Activated CD4-positive, alpha-beta memory T cell treated with anti-CD3 and anti-CD28 coated beads for 36 hours (primary cell): ENCODE results near the gene PDZD11. TPM values are rescaled to one million over a fixed set of nuclear protein-coding genes. Genes with fewer than 3 reads are reported as not detected.
"Not testable (repeated sequence)": the region's sequence is repeated elsewhere in the genome, so short reads cannot be mapped to it uniquely, and the experiment has no call there.

ENCODE experiments used
- CTCF ChIA-PET: fragments of 350-600 bp; sonication (Branson Sonifier 250); formaldehyde crosslinking; loops from one replicate; lab custom pipeline; 2021; ENCODE audit warnings: antibody characterized with exemption, inconsistent platforms; lab: Charles Lee
- POLR2A ChIA-PET: fragments of 350-600 bp; sonication (Branson Sonifier 250); formaldehyde crosslinking; loops from one replicate; lab custom pipeline; 2021; ENCODE audit warnings: antibody characterized with exemption; lab: Charles Lee
- DNase-seq: peaks from one replicate; pipeline ENCODE4 v3.0.0-alpha.2; 2020
- H3K27ac Mint-ChIP-seq: one replicate; pipeline ENCODE4 v1.8.0; 2021; ENCODE audit warnings: mixed read lengths
- H3K27me3 Mint-ChIP-seq: one replicate; pipeline ENCODE4 v1.8.0; 2021; ENCODE audit warnings: mixed read lengths
- H3K36me3 Mint-ChIP-seq: one replicate; pipeline ENCODE4 v1.8.0; 2021; ENCODE audit warnings: mixed read lengths
- H3K4me1 Mint-ChIP-seq: one replicate; pipeline ENCODE4 v1.8.0; 2021; ENCODE audit warnings: low read depth, mixed read lengths
- H3K4me3 Mint-ChIP-seq: one replicate; pipeline ENCODE4 v1.8.0; 2021; ENCODE audit warnings: mild to moderate bottlenecking, mixed read lengths
- H3K9me3 Mint-ChIP-seq: one replicate; pipeline ENCODE4 v1.8.0; 2021; ENCODE audit warnings: mixed read lengths
- intact Hi-C: fragments of 100-400 bp; cut with micrococcal nuclease; formaldehyde crosslinking; loops from one replicate; pipeline ENCODE4 v1.15.1; 2023
- total RNA-seq, 2 experiments: library from RNA; stranded (reverse); gene quantifications; one replicate each; pipeline ENCODE4 v1.2.3, GENCODE V29; 2021

PDZD11 gene
- 10 to 100 TPM; 25.9 to 28.1 TPM for total RNA-seq

DNA sequence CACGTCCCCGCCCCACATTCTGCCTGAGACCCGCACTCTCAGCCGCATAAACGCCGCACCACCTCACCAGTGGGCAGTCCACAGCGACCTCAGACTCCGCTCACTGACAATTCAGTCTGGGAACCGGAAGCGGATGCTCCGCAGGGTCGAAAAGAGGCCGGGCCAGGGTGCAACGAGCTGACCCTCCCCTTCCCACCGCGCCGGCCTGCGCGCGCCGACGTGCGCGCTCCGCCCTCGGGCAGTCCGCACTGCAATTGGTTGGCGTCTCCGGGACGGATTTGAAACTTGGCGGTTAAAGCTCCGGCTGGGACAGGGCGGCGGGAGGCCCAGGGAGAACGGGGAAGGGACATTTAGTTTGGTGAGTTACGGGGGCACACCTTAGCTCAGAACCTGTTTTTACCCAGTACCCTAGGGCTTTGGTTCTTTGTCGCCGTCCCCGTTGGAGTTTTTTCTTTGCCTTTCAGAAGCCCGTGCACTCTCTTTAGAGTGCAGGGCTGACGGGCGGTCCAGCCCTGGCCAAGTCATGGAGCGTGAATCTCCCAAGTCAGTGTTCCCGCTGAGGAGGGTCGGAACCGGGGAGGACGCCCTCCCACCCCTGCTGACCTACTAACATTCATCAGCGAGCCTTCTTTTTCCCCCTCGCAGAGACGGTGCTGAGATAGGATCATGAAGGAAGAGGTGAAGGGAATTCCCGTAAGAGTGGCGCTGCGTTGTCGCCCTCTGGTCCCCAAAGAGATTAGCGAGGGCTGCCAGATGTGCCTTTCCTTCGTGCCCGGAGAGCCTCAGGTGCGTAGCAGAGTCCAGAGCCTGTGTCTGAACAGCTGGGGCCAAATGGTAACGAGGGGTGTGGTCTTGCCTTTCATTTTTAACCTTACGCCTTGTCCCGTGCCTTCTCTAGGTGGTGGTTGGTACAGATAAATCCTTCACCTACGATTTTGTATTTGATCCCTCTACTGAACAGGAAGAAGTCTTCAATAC is at the start of gene PDZD11, which contains the start of gene KIF4A:
TSS of gene PDZD11 (minus strand) at position 135 of the 978 bp plus-strand sequence. CDS start 586 bp downstream, outside the sequence.
TSS of gene KIF4A (plus strand) at position 312 of the 978 bp plus-strand sequence. CDS start at position 667, 355 bp downstream.
- H3K27ac Mint-ChIP-seq = peak within 1 kb of the TSS; percentile 74
- H3K36me3 Mint-ChIP-seq = peaks cover 9% of the 10 kb centered on the region
- intact Hi-C loops = loop anchor here (1.0 to 10.0 kb wide), 3 partner anchors 144 to 671 kb away; partner anchors contain the start of gene IGBP1
- ChIA-PET CTCF (interaction anchor here (0.9 to 1.0 kb wide), 3 partner anchors 16 to 375 kb away, joined by 3 to 5 read pairs (median 3); no protein-coding TSS in a partner anchor), POLR2A (interaction anchor here (0.9 to 1.3 kb wide), 2 partner anchors 12 to 144 kb away, joined by 3 to 5 read pairs; no protein-coding TSS in a partner anchor)
- H3K27me3 Mint-ChIP-seq = no peaks in the 10 kb centered on the region
- peak; percentile 90 for DNase-seq
- no peaks in the 10 kb centered on the region for H3K9me3 Mint-ChIP-seq
- peaks cover 10% of the 10 kb centered on the region for H3K4me1 Mint-ChIP-seq
- H3K4me3 Mint-ChIP-seq = peak within 1 kb of the TSS; percentile 91

DNA sequence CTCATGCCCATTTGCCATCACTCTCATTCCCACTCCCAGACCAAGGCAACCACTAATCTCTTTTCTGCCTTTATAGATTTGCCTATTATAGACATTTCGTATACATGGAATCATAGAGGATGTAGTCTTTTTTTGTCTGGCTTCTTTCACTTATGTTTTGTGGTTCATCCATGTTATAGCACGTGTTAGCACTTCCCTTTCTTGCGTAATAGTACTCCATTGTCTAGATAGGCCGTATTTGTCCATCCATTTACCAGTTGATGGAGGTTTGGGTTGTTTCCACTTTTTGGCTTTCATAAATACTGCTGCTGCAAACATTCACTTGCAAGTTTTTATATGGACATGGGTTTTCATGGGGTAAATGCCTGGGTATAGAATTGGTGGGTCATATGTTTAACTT is 48.6 kb upstream of the PDZD11 start:
- Mint-ChIP-seq H3K9me3 (no peaks in the 10 kb centered on the region), H3K27me3 (no peaks in the 10 kb centered on the region), H3K4me1 (peaks cover 7% of the 10 kb centered on the region), H3K4me3 (no peak overlapping the region), H3K27ac (no peak overlapping the region), H3K36me3 (peaks cover 6% of the 10 kb centered on the region)
- no peak for DNase-seq
- ChIA-PET CTCF (no interaction called here), POLR2A (no interaction called here)
- intact Hi-C loops = no loop called here

DNA sequence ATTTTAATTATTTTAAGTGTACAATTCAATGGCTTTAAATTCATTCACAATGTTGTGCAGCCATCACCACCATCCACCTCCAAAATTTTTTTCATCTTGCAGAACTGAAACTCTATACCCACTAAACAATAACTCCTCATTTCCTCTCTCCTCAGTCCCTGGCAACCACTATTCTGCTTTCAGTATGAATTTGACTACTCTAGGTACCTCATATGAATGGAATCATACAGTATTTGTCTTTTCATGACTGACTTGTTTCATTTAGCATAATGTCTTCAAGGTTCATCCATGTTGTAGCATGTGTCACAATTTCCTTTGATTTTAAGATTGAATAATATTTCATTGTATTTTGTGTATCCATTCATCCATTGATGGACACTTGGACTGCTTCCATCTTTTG is 47.0 kb upstream of the PDZD11 start:
- Mint-ChIP-seq H3K4me3 (no peak overlapping the region), H3K27ac (no peak overlapping the region), H3K9me3 (no peaks in the 10 kb centered on the region), H3K27me3 (no peaks in the 10 kb centered on the region), H3K4me1 (peaks cover 7% of the 10 kb centered on the region), H3K36me3 (peaks cover 2% of the 10 kb centered on the region)
- POLR2A ChIA-PET = no interaction called here
- no peak for DNase-seq
- CTCF ChIA-PET = no interaction called here
- intact Hi-C loops = loop anchor here (1.0 kb wide), 1 partner anchor 98 kb away; no protein-coding TSS in a partner anchor

DNA sequence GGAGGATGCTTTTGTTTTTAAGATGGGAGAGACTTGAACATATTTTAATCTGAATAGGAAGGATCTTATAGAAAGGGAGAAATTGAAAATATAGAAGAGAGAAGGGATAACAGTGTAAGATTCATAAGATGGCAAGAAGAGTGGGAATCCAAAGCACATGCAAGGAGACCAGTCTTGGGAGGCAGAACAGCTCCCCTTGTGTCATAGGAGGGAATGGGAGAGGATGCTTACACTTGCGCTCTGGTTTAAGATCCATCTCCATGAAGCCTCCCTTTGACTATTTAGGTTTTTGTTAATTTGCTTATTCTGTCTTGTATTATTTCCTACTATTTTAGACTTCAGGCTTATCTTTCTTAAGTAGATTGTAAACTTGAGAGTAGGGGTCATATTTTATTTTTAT is 42.9 kb upstream of the PDZD11 start:
- Mint-ChIP-seq H3K9me3 (no peaks in the 10 kb centered on the region), H3K4me3 (no peak overlapping the region), H3K27ac (no peak overlapping the region), H3K27me3 (no peaks in the 10 kb centered on the region), H3K4me1 (peaks cover 7% of the 10 kb centered on the region), H3K36me3 (peaks cover 2% of the 10 kb centered on the region)
- POLR2A ChIA-PET = no interaction called here
- intact Hi-C loops = no loop called here
- no peak for DNase-seq
- CTCF ChIA-PET = no interaction called here

DNA sequence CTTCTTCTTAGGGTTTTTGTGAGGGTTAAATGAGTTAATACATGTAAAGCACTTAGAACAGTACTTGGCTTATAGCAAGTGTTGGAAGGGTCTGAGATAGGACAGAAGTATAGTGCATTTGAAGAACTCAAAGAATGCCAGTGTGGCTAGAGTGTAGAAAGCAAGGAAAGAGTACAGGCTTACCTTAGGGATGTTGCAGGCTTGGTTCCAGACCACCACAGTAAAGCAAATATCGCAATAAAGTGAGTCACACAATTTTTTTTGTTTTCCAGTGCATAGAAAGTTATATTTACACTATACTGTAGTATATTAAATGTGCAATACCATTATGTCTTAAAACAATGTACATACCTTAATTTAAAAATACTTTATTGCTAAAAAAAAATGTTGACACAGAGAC is 41.4 kb upstream of the PDZD11 start:
- ChIA-PET POLR2A (no interaction called here), CTCF (no interaction called here)
- Mint-ChIP-seq H3K9me3 (no peaks in the 10 kb centered on the region), H3K4me3 (no peak overlapping the region), H3K4me1 (no peaks in the 10 kb centered on the region), H3K27me3 (no peaks in the 10 kb centered on the region), H3K27ac (no peak overlapping the region), H3K36me3 (no peaks in the 10 kb centered on the region)
- no peak for DNase-seq
- intact Hi-C loops = no loop called here

GRCh38 chrX:70324326-70324725 is 34.6 kb upstream of the PDZD11 start:
- DNase-seq = no peak
- H3K27ac Mint-ChIP-seq = no peak overlapping the region
- no peaks in the 10 kb centered on the region for H3K27me3 Mint-ChIP-seq
- POLR2A ChIA-PET = no interaction called here
- CTCF ChIA-PET = no interaction called here
- H3K4me1 Mint-ChIP-seq = no peaks in the 10 kb centered on the region
- H3K36me3 Mint-ChIP-seq = no peaks in the 10 kb centered on the region
- no peaks in the 10 kb centered on the region for H3K9me3 Mint-ChIP-seq
- H3K4me3 Mint-ChIP-seq = no peak overlapping the region
- intact Hi-C loops = no loop called here

- H3K27ac Mint-ChIP-seq, H3K4me3 Mint-ChIP-seq, CTCF ChIA-PET, intact Hi-C loops, DNase-seq, H3K27me3 Mint-ChIP-seq, H3K9me3 Mint-ChIP-seq, POLR2A ChIA-PET, H3K36me3 Mint-ChIP-seq, H3K4me1 Mint-ChIP-seq: not testable (repeated sequence)
Measured at GRCh38 chrX:70323628-70324027, 33.9 kb upstream of the PDZD11 start.

- DNase-seq = no peak
- CTCF ChIA-PET = no interaction called here
- intact Hi-C loops = no loop called here
Measured at GRCh38 chrX:70322784-70323183, 33.1 kb upstream of the PDZD11 start.

GRCh38 chrX:70313503-70313902 is 23.8 kb upstream of the PDZD11 start:
- POLR2A ChIA-PET = no interaction called here
- no peaks in the 10 kb centered on the region for H3K27me3 Mint-ChIP-seq
- no peak for DNase-seq

More at GRCh38 chrX:70322784-70323183, 33.1 kb upstream of the PDZD11 start:
- Mint-ChIP-seq H3K4me1 (no peaks in the 10 kb centered on the region), H3K4me3 (no peak overlapping the region), H3K9me3 (no peaks in the 10 kb centered on the region), H3K36me3 (no peaks in the 10 kb centered on the region), H3K27ac (no peak overlapping the region), H3K27me3 (no peaks in the 10 kb centered on the region)
- POLR2A ChIA-PET = no interaction called here

DNA sequence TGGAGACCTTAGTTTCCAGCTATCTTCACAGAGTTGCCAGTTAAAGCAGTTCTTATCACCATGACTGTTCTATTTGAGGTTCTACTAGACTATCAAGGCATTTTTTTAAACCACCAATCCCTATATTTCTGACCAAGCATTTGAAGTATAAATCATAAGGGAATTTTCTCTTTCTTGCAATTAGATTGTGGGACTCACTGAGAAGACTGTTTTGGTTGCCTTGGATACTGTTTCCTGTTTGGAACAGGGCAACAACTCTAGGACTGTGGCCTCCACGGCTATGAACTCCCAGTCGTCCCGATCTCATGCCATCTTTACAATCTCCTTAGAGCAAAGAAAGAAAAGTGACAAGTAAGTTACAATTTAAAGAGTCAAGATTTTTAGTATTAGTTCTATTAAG is 12.0 kb upstream of the PDZD11 start:
- ChIA-PET CTCF (no interaction called here), POLR2A (interaction anchor here (0.8 kb wide), 1 partner anchor 11 kb away, joined by 3 read pairs; no protein-coding TSS in a partner anchor)
- intact Hi-C loops = no loop called here
- H3K27ac Mint-ChIP-seq = no peak overlapping the region
- peaks cover 5% of the 10 kb centered on the region for H3K4me1 Mint-ChIP-seq
- H3K4me3 Mint-ChIP-seq = no peak overlapping the region
- no peaks in the 10 kb centered on the region for H3K27me3 Mint-ChIP-seq
- no peak for DNase-seq
- H3K9me3 Mint-ChIP-seq = no peaks in the 10 kb centered on the region
- H3K36me3 Mint-ChIP-seq = peaks cover 31% of the 10 kb centered on the region

More at GRCh38 chrX:70313503-70313902, 23.8 kb upstream of the PDZD11 start:
- CTCF ChIA-PET = interaction anchor here (0.7 kb wide), 1 partner anchor 47 kb away, joined by 3 read pairs; no protein-coding TSS in a partner anchor
- intact Hi-C loops = no loop called here
- Mint-ChIP-seq H3K27ac (no peak overlapping the region), H3K4me3 (no peak overlapping the region), H3K36me3 (peaks cover 5% of the 10 kb centered on the region), H3K4me1 (no peaks in the 10 kb centered on the region), H3K9me3 (no peaks in the 10 kb centered on the region)

- Mint-ChIP-seq H3K4me3 (no peak overlapping the region), H3K27me3 (no peaks in the 10 kb centered on the region), H3K4me1 (peaks cover 10% of the 10 kb centered on the region), H3K36me3 (peaks cover 5% of the 10 kb centered on the region), H3K27ac (no peak overlapping the region), H3K9me3 (no peaks in the 10 kb centered on the region)
- CTCF ChIA-PET = no interaction called here
- intact Hi-C loops = loop anchor here (10.0 kb wide), 1 partner anchor 159 kb away; the partner anchor contains the start of gene IGBP1
- POLR2A ChIA-PET = no interaction called here
- no peak for DNase-seq
Measured at GRCh38 chrX:70293621-70294020, 3.9 kb upstream of the PDZD11 start.

- POLR2A ChIA-PET = no interaction called here
- peaks cover 5% of the 10 kb centered on the region for H3K36me3 Mint-ChIP-seq
- DNase-seq = no peak
- peaks cover 10% of the 10 kb centered on the region for H3K4me1 Mint-ChIP-seq
- H3K9me3 Mint-ChIP-seq = no peaks in the 10 kb centered on the region
- intact Hi-C loops = loop anchor here (10.0 kb wide), 1 partner anchor 158 kb away; the partner anchor contains the start of gene IGBP1
- no peaks in the 10 kb centered on the region for H3K27me3 Mint-ChIP-seq
- no peak overlapping the region for H3K27ac Mint-ChIP-seq
- H3K4me3 Mint-ChIP-seq = no peak overlapping the region
- CTCF ChIA-PET = no interaction called here
Measured at GRCh38 chrX:70292788-70293187, 3.1 kb upstream of the PDZD11 start.
